ENCODE results near the gene HMGCL.

Gene HMGCL

GRCh38 chr1:23772854-23773242 is 52.4 kb downstream of the HMGCL start:
- no peak for DNase-seq

GRCh38 chr1:23772049-23772853 is 53.0 kb downstream of the HMGCL start:
- DNase-seq, result peak; percentile 50

- no peak for DNase-seq
Measured at GRCh38 chr1:23768733-23769132, 56.5 kb downstream of the HMGCL start.

- DNase-seq, result no peak
Measured at GRCh38 chr1:23763041-23763577, 62.1 kb downstream of the HMGCL start.

- DNase-seq, result no peak
Measured at GRCh38 chr1:23759277-23759676, 66.0 kb downstream of the HMGCL start.

- DNase-seq, result no peak
Measured at GRCh38 chr1:23757812-23758211, 67.4 kb downstream of the HMGCL start.

- DNase-seq, result no peak
Measured at GRCh38 chr1:23756676-23757075, 68.6 kb downstream of the HMGCL start.

- no peak for DNase-seq
Measured at GRCh38 chr1:23752909-23753308, 72.3 kb downstream of the HMGCL start.

All from NCI-H146 (cell line).